Prostate gland (tissue), 2 donors: ENCODE data around the gene SMYD3. TPM values are rescaled to one million over a fixed set of nuclear protein-coding genes. Genes with fewer than 3 reads are reported as not detected.

Source experiments
- DNase-seq: peaks from one replicate; pipeline ENCODE4 v3.0.0-alpha.2; 2019; ENCODE audit warnings: low spot score
- H3K27ac ChIP-seq, 2 donors: fragments of 200-600 bp; sonication (generic); 2 replicates each; pipeline ENCODE4 v1.5.1; 2017 to 2019
- H3K27me3 ChIP-seq: fragments of 200-600 bp; sonication (generic); replicated peaks from 2 replicates; pipeline ENCODE4 v1.5.1; 2019; ENCODE audit not compliant: insufficient read depth
- H3K36me3 ChIP-seq, 2 donors: fragments of 200-600 bp; sonication (generic); 1 replicate in 1 of 2; 2 replicates in 1 of 2; pipeline versions ENCODE4 v1.5.1 to v1.8.1; 2017 to 2019
- H3K4me1 ChIP-seq: fragments of 200-600 bp; sonication (generic); replicated peaks from 2 replicates; pipeline ENCODE4 v1.5.1; 2019
- H3K4me3 ChIP-seq, 2 donors: fragments of 200-600 bp; sonication (generic); 2 replicates each; pipeline ENCODE4 v1.5.1; 2017 to 2019
- H3K9me3 ChIP-seq: fragments of 200-600 bp; sonication (generic); 2 replicates; pipeline ENCODE4 v1.5.1; 2017
- CTCF ChIP-seq, 4 experiments: fragments of 200-600 bp in 2 of 4; fragments of 450-650 bp in 2 of 4; sonication (generic) in 2 of 4; IDR thresholded peaks; 1 replicate in 3 of 4; 2 replicates in 1 of 4; pipeline ENCODE4 v1.5.1; 2016 to 2019; ENCODE audit warnings: antibody characterized with exemption in 4 of 4, mild to moderate bottlenecking in 2 of 4, moderate library complexity in 2 of 4
- POLR2A ChIP-seq: fragments of 450-650 bp; IDR thresholded peaks from one replicate; pipeline ENCODE4 v1.6.1; 2016; ENCODE audit warnings: antibody characterized with exemption, mild to moderate bottlenecking
- POLR2AphosphoS5 ChIP-seq: sonication (generic); formaldehyde crosslinking; IDR thresholded peaks from one replicate; pipeline ENCODE4 v1.6.1; 2017; ENCODE audit warnings: antibody characterized with exemption
- WGBS: methylation state at CpG from one replicate; pipeline ENCODE4 v1.1.5; 2018; 5-methylcytosine and 5-hydroxymethylcytosine counted together
- intact Hi-C: fragments of 100-400 bp; cut with DNase I; formaldehyde crosslinking; loops from one replicate; pipeline ENCODE4 v1.14.2; 2022
- total RNA-seq, 2 donors: library from RNA; depleted of rRNA; stranded (reverse); fragments of >200 nt; gene quantifications; one replicate each; pipeline ENCODE4 v1.1.0, GENCODE V29; 2016

Gene SMYD3
- total RNA-seq, 2 donors from 2014 or later, result 19.8 to 23.9 TPM

DNA sequence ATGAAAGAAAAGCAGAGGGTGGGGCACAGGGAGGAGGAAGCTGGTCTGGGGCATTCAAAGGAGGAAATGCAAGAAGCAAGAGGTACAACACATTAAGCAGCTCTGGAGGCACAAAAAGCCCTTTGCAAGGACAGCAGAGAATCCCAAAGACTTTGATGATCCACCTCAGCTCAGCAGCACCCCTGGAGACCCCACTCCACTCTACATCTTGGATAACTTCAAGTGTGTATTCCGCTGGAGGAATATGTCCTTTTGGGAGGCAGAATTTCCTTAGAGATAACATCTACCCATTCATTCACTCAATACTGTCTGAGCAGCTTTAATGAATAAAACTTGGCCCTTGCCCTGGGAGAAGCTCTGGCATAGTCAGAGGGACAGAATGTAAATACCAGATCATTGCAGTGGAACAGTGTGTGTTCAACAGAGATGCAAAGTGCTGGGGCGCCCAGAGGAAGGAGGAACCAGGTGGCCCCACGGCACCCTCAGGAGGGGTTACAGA, 752.6 kb downstream of the SMYD3 start:
- intact Hi-C loops, result no loop called here
- TF ChIP-seq CTCF (IDR thresholded peaks at IDR 0.05) (no peak), POLR2A (no peak), POLR2AphosphoS5 (no peak)
- no peak overlapping the region for H3K27ac ChIP-seq
- no peaks in the 10 kb centered on the region for H3K27me3 ChIP-seq
- no peak for DNase-seq
- 73% methylated on average over 3 of the region's 3 CpGs for WGBS
- H3K36me3 ChIP-seq, result no peaks in the 10 kb centered on the region
- H3K4me3 ChIP-seq, result no peak overlapping the region
- H3K4me1 ChIP-seq, result no peaks in the 10 kb centered on the region
- H3K9me3 ChIP-seq, result no peaks in the 10 kb centered on the region

GRCh38 chr1:245753807-245754206, 753.3 kb downstream of the SMYD3 start:
- Histone ChIP-seq H3K27ac (no peak overlapping the region), H3K36me3 (no peaks in the 10 kb centered on the region), H3K9me3 (no peaks in the 10 kb centered on the region), H3K27me3 (no peaks in the 10 kb centered on the region), H3K4me3 (no peak overlapping the region), H3K4me1 (no peaks in the 10 kb centered on the region)
- TF ChIP-seq CTCF (IDR thresholded peaks at IDR 0.05), result no peak
- TF ChIP-seq POLR2A, result no peak
- no peak for TF ChIP-seq POLR2AphosphoS5
- no peak for DNase-seq
- intact Hi-C loops, result no loop called here
- 99% methylated on average over 2 of the region's 2 CpGs for WGBS

DNA sequence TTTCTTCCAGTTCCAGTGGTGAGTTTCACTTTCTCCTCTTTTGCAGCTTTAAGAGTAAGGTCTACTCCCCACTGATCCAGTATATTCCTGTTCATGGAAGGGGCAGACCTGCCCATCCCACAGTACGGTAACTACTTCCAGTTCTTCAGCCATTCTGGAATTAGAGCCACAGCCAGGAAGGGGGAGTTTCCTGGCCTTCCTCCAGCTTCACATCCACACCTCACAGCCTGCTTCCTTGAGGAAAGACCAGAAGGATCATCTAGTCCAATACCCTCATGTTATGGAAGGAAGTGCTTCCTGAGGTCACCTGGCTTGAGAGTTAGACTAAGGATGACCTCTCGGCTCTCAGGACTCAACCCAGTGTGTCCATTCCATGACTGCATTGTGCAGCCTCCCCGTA, 754.5 kb downstream of the SMYD3 start:
- no peak for TF ChIP-seq CTCF (IDR thresholded peaks at IDR 0.05)
- TF ChIP-seq POLR2AphosphoS5, result no peak
- no peak for TF ChIP-seq POLR2A
- no peak for DNase-seq
- Histone ChIP-seq H3K4me3 (no peak overlapping the region), H3K27ac (no peak overlapping the region), H3K4me1 (no peaks in the 10 kb centered on the region), H3K27me3 (no peaks in the 10 kb centered on the region), H3K9me3 (no peaks in the 10 kb centered on the region), H3K36me3 (no peaks in the 10 kb centered on the region)
- intact Hi-C loops, result no loop called here
- whole genome bisulfite sequencing, result 86% methylated on average over 3 of the region's 3 CpGs

DNA sequence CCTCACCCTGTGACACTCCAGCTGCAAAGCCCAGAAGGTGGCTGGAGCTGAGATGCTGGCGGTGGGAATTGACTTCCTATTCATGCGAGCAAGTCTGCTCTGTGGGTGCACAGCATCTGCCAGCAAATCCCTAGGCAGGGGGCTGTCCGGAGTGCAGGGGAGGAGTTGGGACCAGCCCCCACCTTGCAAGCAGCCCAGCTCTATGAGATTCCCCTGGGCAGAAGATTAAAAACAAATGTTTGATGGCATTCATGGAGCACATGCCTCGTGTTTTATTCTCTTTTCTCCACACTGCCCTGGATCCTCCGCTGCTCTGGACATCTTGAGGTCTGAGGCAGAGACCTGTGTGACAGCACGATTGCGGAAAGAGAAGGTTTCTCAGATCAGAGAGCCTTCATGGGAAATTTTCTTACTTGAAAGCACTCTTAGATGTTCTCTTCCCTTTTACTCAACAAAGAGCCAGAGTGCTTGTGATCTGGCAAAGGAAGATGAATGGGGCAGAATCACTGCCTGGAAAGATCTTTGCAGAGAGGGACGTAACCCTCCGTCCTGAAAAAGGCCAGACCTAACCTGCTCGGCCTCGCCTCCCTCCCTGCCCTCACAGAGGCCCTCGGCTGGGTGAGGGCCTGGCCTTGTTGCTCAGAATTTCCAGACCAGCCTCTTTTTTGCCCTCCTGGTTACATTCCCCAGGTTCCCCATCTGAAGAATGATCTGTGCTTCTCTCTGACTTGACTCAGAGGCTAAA, 755.2 kb downstream of the SMYD3 start:
- 90% methylated on average over 12 of the region's 12 CpGs for WGBS

More for the DNA sequence above, 755.2 kb downstream of the SMYD3 start:
- no peaks in the 10 kb centered on the region for H3K4me1 ChIP-seq
- TF ChIP-seq CTCF (IDR thresholded peaks at IDR 0.05) (no peak), POLR2AphosphoS5 (no peak), POLR2A (no peak)
- H3K27me3 ChIP-seq, result no peaks in the 10 kb centered on the region
- H3K9me3 ChIP-seq, result no peaks in the 10 kb centered on the region
- H3K27ac ChIP-seq, result no peak overlapping the region
- intact Hi-C loops, result no loop called here
- no peak overlapping the region for H3K4me3 ChIP-seq
- no peaks in the 10 kb centered on the region for H3K36me3 ChIP-seq
- no peak for DNase-seq
